Dedifferentiated amniotic fluid mesenchymal stem cell (primary cell): ENCODE measurements around the gene ZCCHC10.
"Not testable (repeated sequence)": the region's sequence is repeated elsewhere in the genome, so short reads cannot be mapped to it uniquely, and the experiment has no call there.

Experiments
- DNase-seq: peaks from one replicate; pipeline ENCODE4 v3.0.0-alpha.2; 2016; ENCODE audit errors: extremely low spot score

Gene ZCCHC10

GRCh38 chr5:133041910-133042309 lies 15.6 kb upstream of the ZCCHC10 start:
- no peak for DNase-seq

GRCh38 chr5:133041157-133041784 lies 14.9 kb upstream of the ZCCHC10 start:
- DNase-seq: no peak

GRCh38 chr5:133036677-133037076 lies 10.3 kb upstream of the ZCCHC10 start:
- not testable (repeated sequence) for DNase-seq

- DNase-seq: no peak
Observed at GRCh38 chr5:133035224-133035623, 8.9 kb upstream of the ZCCHC10 start.

GRCh38 chr5:133034064-133034463 lies 7.7 kb upstream of the ZCCHC10 start:
- no peak for DNase-seq

- no peak for DNase-seq
Observed at GRCh38 chr5:133032852-133033742, 6.7 kb upstream of the ZCCHC10 start.

- no peak for DNase-seq
Observed at GRCh38 chr5:133030343-133031005, 4.1 kb upstream of the ZCCHC10 start.

GRCh38 chr5:133029416-133029815 lies 3.1 kb upstream of the ZCCHC10 start:
- DNase-seq: no peak

GRCh38 chr5:133026664-133027153 lies 360 bp upstream of the ZCCHC10 start:
- no peak for DNase-seq

GRCh38 chr5:133019471-133019870 lies 6.9 kb downstream of the ZCCHC10 start:
- not testable (repeated sequence) for DNase-seq

GRCh38 chr5:133017964-133018363 lies 8.4 kb downstream of the ZCCHC10 start:
- DNase-seq: no peak

- no peak for DNase-seq
Observed at GRCh38 chr5:133015466-133015865, 10.9 kb downstream of the ZCCHC10 start.

GRCh38 chr5:133008455-133008854 lies 17.9 kb downstream of the ZCCHC10 start:
- DNase-seq: not testable (repeated sequence)

- DNase-seq: no peak
Observed at GRCh38 chr5:133006653-133007052, 19.7 kb downstream of the ZCCHC10 start.

GRCh38 chr5:132999246-132999645 lies 27.1 kb downstream of the ZCCHC10 start:
- DNase-seq: peak; percentile 57

- DNase-seq: no peak
Observed at GRCh38 chr5:132998556-132998955, 27.8 kb downstream of the ZCCHC10 start.

GRCh38 chr5:132996307-132996706 lies 30.0 kb downstream of the ZCCHC10 start:
- no peak for DNase-seq

GRCh38 chr5:132987531-132988408 lies 38.6 kb downstream of the ZCCHC10 start:
- no peak for DNase-seq

- DNase-seq: not testable (repeated sequence)
Observed at GRCh38 chr5:132982971-132983370, 43.4 kb downstream of the ZCCHC10 start.

- DNase-seq: no peak
Observed at GRCh38 chr5:132981288-132981687, 45.1 kb downstream of the ZCCHC10 start.

- no peak for DNase-seq
Observed at GRCh38 chr5:132979976-132980375, 46.4 kb downstream of the ZCCHC10 start.
